Stimulated activated naive CD4-positive, alpha-beta T cell treated with Interleukin-2 at 50 U/mL for 16 hours (primary cell): ENCODE data around the gene SECISBP2.

ENCODE experiments used
- DNase-seq: peaks from one replicate; lab custom pipeline; 2025; lab: John Stamatoyannopoulos, UW

Gene SECISBP2

DNA sequence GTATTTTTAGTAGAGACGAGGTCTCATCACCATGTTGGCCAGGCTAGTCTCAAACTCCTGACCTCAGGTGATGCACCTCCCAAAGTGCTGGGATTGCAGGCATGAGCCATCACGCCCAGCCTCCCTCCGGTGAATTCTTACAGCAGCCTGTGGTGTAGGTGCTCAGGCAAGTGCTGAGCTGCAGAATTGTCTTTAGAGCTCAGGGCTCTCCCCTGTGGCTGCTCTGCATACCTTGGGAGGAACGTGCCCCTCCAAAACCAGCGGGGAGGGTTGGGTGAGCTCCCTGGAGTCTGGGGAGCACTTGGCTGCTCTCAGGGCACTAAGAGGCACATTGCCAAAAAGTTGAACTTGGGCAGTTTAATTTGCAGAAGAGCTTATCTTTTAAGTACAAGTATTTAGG lies 29.4 kb downstream of the SECISBP2 start:
- DNase-seq: no peak

DNA sequence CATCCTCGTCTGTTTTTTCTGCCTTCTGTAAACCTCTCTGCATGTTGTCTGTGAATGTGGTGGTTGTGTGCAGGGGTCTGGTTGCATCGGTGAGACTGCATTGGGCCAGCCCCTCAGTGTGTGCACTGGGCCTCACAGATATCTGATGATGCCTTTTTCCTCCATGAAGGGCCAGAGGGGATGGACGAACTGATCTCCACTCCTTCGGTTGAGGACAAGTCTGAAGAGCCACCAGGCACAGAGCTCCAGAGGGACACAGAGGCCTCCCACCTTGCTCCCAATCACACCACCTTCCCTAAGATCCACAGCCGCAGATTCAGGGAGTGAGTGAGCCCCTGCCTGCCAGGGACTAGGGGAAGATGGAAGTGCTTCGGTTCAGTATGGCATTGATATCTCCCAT lies 31.3 kb downstream of the SECISBP2 start:
- no peak for DNase-seq

DNA sequence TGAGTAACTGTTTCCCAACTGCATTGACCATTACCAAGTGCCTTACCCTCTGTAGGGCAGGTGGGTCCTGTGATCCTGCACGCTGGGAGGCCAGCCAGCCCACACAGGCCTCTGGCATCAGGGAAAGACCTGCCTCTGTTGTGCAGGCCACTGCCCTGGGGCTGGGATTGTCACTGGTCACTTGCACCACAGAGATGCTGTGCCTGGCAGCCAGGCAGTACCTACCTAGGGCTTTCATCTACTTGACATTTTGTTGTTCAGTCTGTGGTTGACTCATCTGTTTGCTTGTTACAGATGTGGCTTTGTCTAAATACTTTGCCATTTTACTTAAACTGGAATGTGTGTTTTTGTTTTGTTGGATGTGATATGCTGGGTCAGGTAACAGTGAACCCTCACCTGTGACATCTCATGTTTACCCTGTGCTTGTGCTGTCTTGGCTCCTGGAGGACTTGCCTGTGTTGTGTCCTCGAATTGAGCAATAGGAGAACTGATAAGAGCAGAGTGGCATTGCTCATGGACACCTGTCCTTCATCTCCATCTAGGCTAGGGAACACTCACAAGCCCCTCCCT lies 32.8 kb downstream of the SECISBP2 start:
- no peak for DNase-seq

DNA sequence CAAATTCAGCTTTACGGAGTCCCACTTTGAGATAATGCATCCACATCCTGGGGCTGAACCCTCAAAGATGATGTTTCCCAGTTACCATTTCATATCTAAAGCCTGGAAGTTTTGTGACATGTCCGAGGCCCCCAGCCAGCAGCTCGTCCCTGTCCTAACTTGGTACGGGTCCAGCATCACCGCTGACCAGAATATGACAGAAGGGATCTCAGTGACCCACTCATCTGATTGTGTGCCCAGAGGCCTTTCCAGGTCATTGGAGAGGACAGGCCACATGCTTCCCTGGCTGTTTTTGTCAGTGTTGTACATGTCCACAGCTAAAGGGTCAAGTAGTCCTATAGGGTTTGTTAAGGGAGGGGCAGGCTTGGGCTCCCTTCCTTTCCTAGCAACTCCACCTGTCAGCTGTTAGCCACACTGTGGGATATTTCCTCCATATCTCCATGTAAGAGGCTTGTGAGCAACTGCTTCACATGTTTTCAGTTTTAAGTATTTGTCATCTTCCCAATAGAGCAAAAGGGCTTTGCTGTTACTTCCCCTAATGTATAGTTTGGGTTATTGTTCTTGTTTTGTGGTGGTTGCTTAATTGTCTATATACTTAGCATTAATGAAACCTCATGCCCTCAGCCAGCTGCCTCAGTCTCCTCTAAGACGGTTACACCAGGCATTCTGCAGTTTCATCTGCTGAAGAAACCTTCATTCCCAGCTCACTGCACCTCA lies 33.4 kb downstream of the SECISBP2 start:
- no peak for DNase-seq

GRCh38 chr9:89352451-89352850 lies 34.2 kb downstream of the SECISBP2 start:
- no peak for DNase-seq

- DNase-seq: no peak
Observed at GRCh38 chr9:89352874-89353649, 34.8 kb downstream of the SECISBP2 start.

GRCh38 chr9:89353989-89354388 lies 35.7 kb downstream of the SECISBP2 start:
- DNase-seq: no peak

DNA sequence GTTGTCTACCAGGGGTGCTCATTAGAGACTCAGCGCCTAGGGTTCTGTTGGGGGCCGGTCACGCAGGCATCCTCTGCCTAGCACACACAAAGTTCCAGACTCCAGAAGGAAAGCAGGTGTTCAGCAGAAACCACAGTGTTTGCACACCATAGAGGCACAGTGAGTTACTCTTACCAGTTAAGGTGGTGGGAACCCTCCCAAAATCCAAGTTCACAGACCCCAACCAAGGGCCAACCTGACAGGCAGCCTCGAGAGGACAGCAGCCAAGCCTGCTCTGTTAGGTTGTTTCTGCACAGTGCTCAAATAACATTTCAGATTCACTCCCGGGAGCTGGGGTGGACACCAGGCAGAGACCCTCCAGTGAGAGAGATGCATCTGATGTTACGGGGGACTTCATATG lies 36.2 kb downstream of the SECISBP2 start:
- DNase-seq: no peak

GRCh38 chr9:89356782-89357181 lies 38.5 kb downstream of the SECISBP2 start:
- DNase-seq: no peak

DNA sequence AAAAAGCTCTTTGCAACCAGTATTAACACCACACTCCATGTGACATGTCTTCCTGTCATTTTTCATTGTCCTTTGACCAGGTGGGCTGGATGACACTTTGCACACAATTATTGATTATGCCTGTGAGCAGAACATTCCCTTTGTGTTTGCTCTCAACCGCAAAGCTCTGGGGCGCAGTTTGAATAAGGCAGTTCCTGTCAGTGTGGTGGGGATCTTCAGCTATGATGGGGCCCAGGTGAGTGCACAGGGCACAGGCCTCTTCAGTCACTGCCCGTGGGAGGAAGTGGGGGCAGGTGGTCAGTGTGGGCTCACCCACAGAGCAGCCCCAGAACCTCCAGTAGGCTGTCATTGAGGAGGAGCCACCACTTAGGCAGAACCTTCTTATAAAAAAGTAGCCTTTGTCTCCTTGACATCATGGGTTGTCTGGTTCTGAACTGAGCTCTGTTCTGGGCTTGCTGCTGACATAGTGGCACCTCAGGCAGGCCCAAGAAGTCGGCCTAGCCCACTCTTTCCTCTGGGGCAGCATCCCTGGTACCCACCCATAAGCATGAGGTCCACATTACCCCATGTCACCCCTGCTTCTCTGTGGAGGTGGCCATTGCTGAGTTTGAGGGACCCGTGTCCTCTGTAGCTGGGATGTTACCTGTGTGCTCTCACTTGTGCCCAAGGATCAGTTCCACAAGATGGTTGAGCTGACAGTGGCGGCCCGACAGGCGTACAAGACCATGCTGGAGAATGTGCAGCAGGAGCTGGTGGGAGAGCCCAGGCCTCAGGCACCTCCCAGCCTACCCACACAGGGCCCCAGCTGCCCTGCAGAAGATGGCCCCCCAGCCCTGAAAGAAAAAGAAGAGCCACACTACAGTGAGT lies 39.3 kb downstream of the SECISBP2 start:
- no peak for DNase-seq

DNA sequence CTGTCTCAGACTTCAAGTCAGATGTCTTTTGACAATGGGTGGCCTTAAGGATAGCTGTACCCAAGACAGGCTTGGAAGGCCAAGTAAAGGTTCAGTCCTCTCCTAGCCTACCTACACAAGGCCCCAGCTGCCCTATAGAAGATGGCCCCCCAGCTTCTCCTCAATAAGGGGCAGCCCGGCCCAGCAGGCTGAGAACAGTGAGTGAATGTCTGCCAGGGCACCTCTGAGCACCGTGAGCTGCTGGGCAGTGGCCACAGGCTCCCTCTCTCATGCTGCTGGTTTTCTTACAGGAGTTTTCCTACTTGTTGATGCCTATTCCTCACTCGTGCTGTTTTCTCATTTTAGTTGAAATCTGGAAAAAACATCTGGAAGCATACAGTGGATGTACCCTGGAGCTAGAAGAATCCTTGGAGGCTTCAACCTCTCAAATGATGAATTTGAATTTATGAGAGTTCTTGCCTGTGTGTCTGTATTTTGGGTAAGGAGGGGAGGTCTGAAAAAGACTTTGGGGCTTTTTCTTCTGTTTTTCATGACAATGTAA lies 40.1 kb downstream of the SECISBP2 start:
- no peak for DNase-seq

- DNase-seq: no peak
Observed at GRCh38 chr9:89358985-89359384, 40.7 kb downstream of the SECISBP2 start.

- no peak for DNase-seq
Observed at GRCh38 chr9:89359751-89360261, 41.5 kb downstream of the SECISBP2 start.

DNA sequence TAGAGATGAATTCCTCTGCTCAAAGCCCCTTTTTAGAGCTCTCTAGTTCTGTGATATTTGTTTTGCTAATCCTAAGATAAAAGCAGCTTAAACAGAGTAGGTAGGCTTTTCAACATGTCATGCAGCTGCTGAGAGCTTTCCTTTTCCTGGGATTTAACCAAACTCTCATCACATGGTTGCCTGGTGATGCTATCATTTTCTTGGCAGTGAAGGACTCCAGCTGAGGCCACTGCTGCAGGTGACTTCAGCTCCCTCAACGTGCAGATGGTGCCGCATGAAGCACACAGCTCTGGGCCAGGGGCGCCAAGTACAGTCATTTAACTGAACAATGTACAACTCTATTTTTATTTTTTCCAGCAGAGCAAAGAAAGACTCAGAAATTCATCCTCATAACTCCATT lies 42.2 kb downstream of the SECISBP2 start:
- DNase-seq: no peak

GRCh38 chr9:89361031-89361430 lies 42.7 kb downstream of the SECISBP2 start:
- DNase-seq: no peak

DNA sequence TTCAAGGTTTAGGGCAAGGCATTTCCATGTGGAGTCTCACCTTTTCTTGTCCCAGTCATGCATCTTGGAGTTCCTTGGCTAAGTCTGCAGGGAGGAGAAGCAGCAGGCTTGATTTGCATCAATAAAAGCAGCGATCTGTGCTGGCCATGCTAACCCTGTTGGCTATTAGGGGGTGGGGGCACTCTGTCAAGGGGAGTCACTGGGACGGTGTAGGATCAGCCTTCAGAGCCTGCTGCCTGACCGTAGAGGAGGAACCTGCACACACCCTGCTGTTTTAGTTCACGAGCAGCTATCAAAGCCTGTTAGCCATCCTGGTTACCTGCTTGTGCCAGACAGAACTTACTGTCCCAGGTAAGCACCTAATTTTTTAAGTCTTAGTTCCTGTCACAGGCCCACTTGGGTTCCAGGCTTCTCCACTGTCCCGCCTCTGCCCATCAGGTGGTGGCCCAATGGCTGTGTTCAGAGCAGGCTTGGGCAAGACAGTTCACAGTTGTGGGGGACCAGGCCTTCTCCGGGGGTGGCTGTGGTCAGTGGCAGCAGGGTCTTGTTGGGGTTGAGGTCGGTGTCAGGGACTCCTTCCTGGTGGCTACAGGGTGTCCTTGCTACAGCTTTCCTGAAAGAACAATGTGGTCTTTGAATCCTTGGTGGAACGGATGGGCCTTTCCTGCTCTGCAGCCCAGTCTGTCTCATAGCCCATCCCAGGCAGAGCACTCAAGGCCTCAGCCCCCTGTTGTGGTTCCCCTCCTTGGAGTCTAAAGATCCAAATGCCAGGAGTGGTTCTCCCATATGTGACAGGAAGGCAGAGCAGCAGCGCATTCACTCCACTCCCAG lies 43.7 kb downstream of the SECISBP2 start:
- no peak for DNase-seq

DNA sequence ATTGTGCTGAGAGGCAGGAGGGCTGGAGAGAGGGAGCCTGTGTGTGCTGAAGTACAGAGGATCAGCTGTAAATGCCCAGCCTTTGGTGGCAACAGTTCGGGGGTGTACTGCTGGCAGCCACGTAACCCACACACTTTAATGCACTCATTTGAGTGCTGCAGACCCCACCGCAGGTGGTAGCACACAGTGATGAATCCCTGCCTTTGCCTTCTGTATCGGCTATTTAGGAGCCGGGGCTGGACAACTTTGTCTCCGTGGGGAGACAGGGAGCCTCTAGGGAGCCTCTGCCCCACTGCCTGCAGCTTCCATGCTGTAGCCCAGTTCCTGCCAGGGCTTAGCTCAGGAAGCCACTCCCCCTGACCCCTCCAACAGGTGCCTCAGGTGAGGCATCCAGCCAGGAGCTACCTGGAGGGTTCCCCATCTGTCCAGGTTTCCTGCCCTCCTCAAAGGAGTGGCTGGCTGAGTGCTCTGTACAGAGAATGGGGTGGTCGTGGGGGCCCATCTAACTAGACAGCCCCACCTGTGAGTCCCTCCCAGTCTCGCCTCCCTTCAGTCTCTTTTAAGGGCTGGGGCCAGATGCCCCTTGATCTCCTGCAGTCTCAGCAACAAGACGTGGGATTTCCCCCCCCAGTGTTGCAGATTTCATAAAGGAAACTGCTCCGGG lies 44.5 kb downstream of the SECISBP2 start:
- no peak for DNase-seq

GRCh38 chr9:89363311-89363670 lies 45.0 kb downstream of the SECISBP2 start:
- no peak for DNase-seq

GRCh38 chr9:89363921-89364665 lies 45.8 kb downstream of the SECISBP2 start:
- no peak for DNase-seq
